Measurements from ENCODE around the gene IFRD2. TPM values are rescaled to one million over a fixed set of nuclear protein-coding genes. Genes with fewer than 3 reads are reported as not detected.

The IFRD2 gene
- total and polyA plus RNA-seq, 9 of the 15 experiments (the other 6 are each of a cell fraction or from before 2014, with no cell fraction given) = 30.5 to 115 (median 52.8) TPM

DNA sequence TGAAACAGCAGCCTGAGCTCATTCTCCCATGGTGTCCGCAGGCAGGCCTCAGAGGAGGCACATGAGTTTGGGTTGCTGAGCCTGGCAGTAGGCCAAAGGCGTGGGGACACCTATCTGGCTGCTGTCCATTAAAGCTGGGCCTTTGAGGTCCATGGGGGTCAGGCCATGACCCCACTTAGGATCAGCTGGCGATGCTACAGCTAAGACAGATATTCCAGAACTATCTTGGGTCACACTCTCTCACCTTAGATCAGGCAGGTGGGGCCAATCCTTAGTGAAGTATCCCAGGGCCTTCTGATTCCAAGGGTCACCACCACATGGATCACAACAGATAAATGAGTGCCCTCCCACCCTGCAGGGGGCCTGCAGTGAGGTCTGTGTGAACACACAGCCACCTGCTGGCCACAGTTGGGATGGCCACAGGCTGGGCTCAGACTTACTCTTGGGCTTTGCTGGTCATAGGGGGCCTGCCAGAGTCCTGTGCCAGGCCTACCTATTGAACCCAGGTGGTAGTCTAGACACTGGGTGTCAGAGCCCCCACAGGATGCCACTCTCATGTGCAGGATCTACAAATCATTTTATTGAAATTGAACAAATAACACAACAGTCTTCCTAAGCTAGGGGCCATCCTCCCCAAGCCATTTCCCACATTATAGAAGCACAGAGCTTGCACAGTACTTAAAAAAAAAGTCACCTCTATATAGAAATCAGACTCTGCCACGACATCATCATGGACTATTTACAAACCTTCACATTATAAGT lies 32.3 kb upstream of the IFRD2 start (continued):
- TF ChIP-seq KDM5B (IDR thresholded peaks at IDR 0.05; ENCODE audit: insufficient replicate concordance, low read depth, low read length) (no peak), CHCHD3 (CRISPR knock-in tag; IDR thresholded peaks at IDR 0.05) (no peak), ESRRA (IDR thresholded peaks at IDR 0.05; ENCODE audit: borderline replicate concordance, low read depth) (peak; percentile 24; the same call in 1 of the 2 replicates), ZKSCAN3 (CRISPR knock-in tag; IDR thresholded peaks at IDR 0.05) (no peak), ZNF146 (CRISPR knock-in tag; IDR thresholded peaks at IDR 0.05; ENCODE audit: unreplicated experiment) (no peak), NR2C1 (IDR thresholded peaks at IDR 0.05) (peak; percentile 75), NR2C1 (tag; IDR thresholded peaks at IDR 0.05) (peak; percentile 39; the same call in 1 of the 2 replicates), SIN3B (IDR thresholded peaks at IDR 0.05; ENCODE audit: low read depth) (no peak), SMAD4 (CRISPR knock-in tag; conservative IDR thresholded peaks at IDR 0.05) (no peak), FOXP1 (CRISPR knock-in tag; IDR thresholded peaks at IDR 0.05) (no peak), ATF1 (CRISPR knock-in tag; IDR thresholded peaks at IDR 0.05) (no peak), ATF1 (tag; IDR thresholded peaks at IDR 0.05) (peak; percentile 36; the same call in 1 of the 2 replicates), ATF7 (IDR thresholded peaks at IDR 0.05) (no peak), BDP1 (IDR thresholded peaks at IDR 0.05; ENCODE audit: insufficient read depth, insufficient read length) (no peak), NCOR1 (IDR thresholded peaks at IDR 0.05) (peak; percentile 44; the same call in 1 of the 2 replicates), KLF16 (IDR thresholded peaks at IDR 0.05) (0 out of 2 replicates have a peak, but pooled peaks have one; percentile 16), NR2C2 (CRISPR knock-in tag; IDR thresholded peaks at IDR 0.05) (no peak), NR2C2 (tag; IDR thresholded peaks at IDR 0.05) (peak; percentile 64; the same call in 1 of the 2 replicates), RBM15 (IDR thresholded peaks at IDR 0.05; ENCODE audit: insufficient read depth, low read length) (no peak), FOXA3 (CRISPR knock-in tag; conservative IDR thresholded peaks at IDR 0.05 in 1 of 2, IDR thresholded peaks at IDR 0.05 in 1 of 2) (0 out of 4 replicates have a peak, but pooled peaks of 1 of the 2 experiments have one; percentile 30), CBFA2T2 (conservative IDR thresholded peaks at IDR 0.05) (0 out of 2 replicates have a peak, but pooled peaks have one; percentile 9), ZNF57 (CRISPR knock-in tag; IDR thresholded peaks at IDR 0.05) (no peak), CC2D1A (IDR thresholded peaks at IDR 0.05) (peak; percentile 53; the same call in 1 of the 2 replicates), RCOR1 (IDR thresholded peaks at IDR 0.05; ENCODE audit: borderline replicate concordance in 1 of 2, low read depth in 2 of 2, low read length in 2 of 2) (0 out of 4 replicates have a peak, but pooled peaks of 1 of the 2 experiments have one; percentile 17), GTF2E2 (tag; IDR thresholded peaks at IDR 0.05) (no peak), CAMTA2 (CRISPR knock-in tag; conservative IDR thresholded peaks at IDR 0.05) (no peak)
- TF ChIP-seq, protein P1, sequence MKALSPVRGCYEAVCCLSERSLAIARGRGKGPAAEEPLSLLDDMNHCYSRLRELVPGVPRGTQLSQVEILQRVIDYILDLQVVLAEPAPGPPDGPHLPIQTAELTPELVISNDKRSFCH (CRISPR knock-in tag; IDR thresholded peaks at IDR 0.05) = no peak
- TF ChIP-seq, protein P1 (tag; IDR thresholded peaks at IDR 0.05) = peak; percentile 70; the same call in 1 of the 2 replicates
- TF ChIP-seq, protein P2, sequence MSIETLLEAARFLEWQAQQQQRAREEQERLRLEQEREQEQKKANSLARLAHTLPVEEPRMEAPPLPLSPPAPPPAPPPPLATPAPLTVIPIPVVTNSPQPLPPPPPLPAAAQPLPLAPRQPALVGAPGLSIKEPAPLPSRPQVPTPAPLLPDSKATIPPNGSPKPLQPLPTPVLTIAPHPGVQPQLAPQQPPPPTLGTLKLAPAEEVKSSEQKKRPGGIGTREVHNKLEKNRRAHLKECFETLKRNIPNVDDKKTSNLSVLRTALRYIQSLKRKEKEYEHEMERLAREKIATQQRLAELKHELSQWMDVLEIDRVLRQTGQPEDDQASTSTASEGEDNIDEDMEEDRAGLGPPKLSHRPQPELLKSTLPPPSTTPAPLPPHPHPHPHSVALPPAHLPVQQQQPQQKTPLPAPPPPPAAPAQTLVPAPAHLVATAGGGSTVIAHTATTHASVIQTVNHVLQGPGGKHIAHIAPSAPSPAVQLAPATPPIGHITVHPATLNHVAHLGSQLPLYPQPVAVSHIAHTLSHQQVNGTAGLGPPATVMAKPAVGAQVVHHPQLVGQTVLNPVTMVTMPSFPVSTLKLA (conservative IDR thresholded peaks at IDR 0.05) = peak in 1 of 2 experiments; percentile 63; a peak in 3 of 4 replicates
